Activated CD4-positive, alpha-beta T cell treated with anti-CD3 and anti-CD28 coated beads, Interleukin-2, amount 50 U/mL, for 24 hours (primary cell): ENCODE measurements around the gene MARCHF10.
"Not testable (repeated sequence)": the region's sequence is repeated elsewhere in the genome, so short reads cannot be mapped to it uniquely, and the experiment has no call there.

ENCODE experiments used
- DNase-seq, 2 donors: peaks; one replicate each; pipeline ENCODE4 v3.0.0-alpha.2; 2020; ENCODE audit warnings: low read depth in 1 of 2, low spot score in 1 of 2

MARCHF10 gene, protein sequence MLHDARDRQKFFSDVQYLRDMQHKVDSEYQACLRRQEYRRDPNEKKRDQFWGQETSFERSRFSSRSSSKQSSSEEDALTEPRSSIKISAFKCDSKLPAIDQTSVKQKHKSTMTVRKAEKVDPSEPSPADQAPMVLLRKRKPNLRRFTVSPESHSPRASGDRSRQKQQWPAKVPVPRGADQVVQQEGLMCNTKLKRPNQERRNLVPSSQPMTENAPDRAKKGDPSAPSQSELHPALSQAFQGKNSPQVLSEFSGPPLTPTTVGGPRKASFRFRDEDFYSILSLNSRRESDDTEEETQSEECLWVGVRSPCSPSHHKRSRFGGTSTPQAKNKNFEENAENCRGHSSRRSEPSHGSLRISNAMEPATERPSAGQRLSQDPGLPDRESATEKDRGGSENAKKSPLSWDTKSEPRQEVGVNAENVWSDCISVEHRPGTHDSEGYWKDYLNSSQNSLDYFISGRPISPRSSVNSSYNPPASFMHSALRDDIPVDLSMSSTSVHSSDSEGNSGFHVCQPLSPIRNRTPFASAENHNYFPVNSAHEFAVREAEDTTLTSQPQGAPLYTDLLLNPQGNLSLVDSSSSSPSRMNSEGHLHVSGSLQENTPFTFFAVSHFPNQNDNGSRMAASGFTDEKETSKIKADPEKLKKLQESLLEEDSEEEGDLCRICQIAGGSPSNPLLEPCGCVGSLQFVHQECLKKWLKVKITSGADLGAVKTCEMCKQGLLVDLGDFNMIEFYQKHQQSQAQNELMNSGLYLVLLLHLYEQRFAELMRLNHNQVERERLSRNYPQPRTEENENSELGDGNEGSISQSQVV

DNA sequence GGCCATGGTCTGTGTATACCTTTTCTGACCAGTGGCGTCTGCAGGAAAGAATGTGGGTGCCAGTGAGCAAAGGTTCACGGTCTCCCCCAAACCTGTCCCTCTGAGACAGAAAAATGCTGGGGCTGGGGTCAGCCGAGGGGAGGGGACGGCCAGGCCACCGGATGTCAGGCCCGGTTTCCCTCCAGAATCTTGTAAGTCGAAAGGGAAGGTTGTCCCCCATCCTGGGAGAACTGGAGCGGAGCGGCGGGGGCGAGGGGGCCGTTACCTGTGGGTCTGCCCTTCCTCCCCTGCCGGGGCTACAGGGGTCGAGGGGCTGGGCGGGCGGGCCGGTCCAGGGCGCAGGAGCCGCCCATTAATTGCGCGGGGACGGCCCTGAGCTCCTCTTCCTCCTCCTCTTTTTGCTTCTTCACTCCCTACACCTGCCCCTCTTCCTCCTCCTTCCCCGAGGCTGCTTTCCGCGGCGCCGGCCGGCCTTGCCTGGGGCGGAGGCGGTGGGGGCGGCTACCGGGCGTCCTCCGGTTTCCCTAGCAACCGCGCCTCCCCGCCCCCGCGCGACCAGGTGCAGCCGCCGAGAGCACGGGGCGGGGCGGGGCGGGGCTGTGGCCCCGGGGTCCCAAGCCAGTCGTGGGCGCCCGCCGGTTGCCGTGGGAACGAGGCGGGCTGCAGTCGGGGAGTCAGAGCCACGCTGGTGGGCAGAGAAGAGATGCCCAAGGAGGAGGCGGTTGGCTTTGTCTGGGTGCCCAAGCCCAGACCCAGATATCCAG is at the start of gene MARCHF10:
MARCHF10 (minus strand) TSS at position 503 of the 764 bp plus-strand sequence. CDS start 6,579 bp downstream, outside the sequence.
- DNase-seq, result no peak

GRCh38 chr17:62857526-62857925 is 49.4 kb upstream of the MARCHF10 start:
- no peak for DNase-seq

DNA sequence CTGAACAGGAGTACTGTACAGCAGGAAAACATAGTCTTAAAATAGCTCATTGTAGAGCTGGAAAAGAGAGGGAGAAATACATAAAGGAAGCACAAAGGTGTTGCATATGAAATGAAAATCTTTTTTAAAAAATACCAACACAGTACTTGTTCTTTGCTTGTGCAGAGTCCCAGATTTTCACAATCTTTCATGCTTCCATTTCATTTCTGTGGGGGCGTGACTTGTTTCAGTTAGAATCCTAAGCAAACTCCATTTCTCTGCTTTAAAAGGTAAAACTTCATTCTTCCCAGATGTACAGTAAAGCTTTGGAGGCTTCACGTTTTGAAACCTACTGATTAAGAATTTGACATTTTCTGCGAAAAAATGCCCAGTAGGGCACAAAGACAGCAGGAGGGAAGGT is 48.5 kb upstream of the MARCHF10 start:
- DNase-seq, result no peak

GRCh38 chr17:62855156-62855555 is 47.0 kb upstream of the MARCHF10 start:
- DNase-seq, result no peak

DNA sequence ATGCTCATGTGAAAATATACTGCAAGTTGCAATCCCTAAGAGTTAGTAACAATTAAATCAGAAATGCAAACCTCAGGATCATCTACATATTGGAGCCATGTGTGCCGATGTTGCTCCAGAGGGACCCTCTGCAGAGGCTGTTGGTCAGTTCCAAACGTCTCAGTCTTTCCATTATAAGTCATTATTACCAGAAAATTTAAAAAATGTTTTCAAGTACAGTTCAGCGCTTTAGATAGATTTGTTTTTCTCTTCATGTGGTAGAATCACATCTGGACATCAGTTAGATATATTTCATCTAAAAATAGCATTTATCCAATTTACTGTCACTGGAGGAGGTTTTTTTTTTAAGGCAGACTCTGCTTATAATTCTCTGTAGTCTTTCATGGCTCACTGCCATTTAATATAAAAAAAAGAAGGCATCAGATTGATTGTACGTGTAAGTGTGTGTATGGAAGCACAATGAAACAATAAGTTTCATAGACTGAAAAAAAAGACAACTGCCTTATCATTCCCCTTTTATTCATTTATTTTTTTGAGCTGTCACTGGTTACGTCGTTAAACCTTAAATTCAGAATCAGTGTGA is 46.1 kb upstream of the MARCHF10 start:
- no peak for DNase-seq

GRCh38 chr17:62852195-62852594 is 44.1 kb upstream of the MARCHF10 start:
- no peak for DNase-seq

- DNase-seq, result not testable (repeated sequence)
These were observed 41.7 kb upstream of the MARCHF10 start for GRCh38 chr17:62849591-62850415.

DNA sequence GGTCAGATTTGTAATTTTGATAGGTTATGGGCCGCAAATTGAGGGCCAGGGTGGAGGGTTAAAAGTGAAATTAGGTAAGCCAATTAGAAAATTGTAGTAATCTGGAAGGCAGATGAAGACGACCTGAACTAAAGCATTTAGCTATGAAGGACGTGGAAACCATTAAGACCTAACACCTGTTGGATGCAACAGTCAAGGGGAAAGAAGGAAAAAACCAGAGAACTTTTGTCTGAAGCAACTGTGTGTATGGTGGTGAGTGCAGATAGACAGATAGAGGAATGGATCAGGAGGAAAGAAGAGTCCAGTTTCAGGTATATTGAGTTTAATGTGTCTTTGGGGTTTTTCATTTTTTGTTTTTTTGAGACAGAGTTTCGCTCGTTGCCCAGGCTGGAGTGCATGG is 40.2 kb upstream of the MARCHF10 start:
- DNase-seq, result no peak

GRCh38 chr17:62847426-62847825 is 39.3 kb upstream of the MARCHF10 start:
- no peak for DNase-seq

- DNase-seq, result no peak
These were observed 32.8 kb upstream of the MARCHF10 start for GRCh38 chr17:62840871-62841270.

DNA sequence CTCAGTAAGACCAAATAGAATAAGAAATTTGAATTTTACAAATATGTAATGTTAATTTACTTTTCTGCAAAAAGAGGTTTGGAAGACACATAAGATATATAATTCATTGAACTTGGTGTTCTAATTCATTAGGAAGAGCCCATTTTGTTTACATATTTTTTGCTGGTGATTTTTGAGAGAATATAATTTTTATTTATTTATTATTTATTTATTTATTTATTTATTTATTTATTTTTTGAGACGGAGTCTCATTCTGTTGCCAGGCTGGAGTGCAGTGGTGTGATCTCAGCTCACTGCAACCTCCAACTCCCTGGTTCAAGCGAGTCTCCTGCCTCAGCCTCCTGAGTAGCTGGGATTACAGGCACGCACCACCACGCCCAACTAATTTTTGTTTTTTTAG is 25.7 kb upstream of the MARCHF10 start:
- not testable (repeated sequence) for DNase-seq

- DNase-seq, result no peak
These were observed 24.3 kb upstream of the MARCHF10 start for GRCh38 chr17:62832405-62832804.

- not testable (repeated sequence) for DNase-seq
These were observed 23.0 kb upstream of the MARCHF10 start for GRCh38 chr17:62831066-62831465.

DNA sequence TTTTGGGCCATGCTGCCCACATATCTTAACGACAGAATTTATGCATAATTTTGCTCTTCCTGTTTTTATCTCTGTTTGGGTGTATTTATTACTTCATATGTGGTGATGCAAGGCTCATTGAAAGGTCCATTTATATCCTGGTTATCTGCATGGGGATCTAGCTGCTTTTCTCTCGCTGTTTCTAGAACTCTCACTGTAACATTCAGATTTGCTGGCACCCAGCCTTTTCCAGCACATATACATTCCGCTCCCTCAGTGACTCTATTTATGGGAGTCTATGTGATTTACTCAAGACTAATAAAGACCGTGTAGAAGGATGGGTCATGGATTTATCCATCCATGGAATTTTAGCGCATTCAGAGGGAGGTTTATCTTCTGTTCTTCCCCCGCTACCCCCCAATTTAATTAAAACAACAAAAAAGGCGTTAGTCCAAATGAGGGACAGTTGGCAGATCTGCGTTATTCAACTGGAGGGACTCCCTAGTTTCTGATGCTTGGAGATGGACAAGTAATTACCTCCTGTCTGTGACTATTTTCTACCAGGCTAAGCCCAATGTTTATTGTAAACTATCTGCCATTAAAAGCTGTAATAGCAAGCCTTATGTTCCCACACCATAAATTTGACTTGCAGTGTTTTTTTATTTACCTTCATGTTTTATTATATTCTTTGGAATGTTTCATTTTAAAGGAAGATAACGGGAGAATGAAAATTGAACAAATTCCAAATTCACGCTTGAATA is 19.8 kb upstream of the MARCHF10 start:
- DNase-seq, result no peak

GRCh38 chr17:62826956-62827355 is 18.8 kb upstream of the MARCHF10 start:
- no peak for DNase-seq

DNA sequence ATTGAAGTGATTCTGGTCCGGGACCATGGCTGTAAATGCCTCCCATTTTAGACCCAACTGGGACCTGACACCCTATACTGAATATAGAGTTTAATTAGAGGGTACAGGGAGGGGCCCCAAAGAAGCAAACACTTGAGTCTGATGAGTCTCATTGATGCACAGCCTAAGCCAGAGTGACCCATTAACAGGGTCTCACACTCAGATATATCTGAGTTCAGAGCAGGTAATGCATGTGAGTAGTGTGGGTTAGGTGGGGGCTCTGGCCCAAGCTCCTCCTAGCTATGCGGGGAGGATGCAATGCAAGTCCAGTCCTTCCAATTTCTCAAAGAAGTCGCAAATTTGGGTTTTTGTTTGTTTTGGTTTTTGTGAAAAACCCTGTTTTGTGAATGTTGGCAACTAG is 17.1 kb upstream of the MARCHF10 start:
- no peak for DNase-seq

DNA sequence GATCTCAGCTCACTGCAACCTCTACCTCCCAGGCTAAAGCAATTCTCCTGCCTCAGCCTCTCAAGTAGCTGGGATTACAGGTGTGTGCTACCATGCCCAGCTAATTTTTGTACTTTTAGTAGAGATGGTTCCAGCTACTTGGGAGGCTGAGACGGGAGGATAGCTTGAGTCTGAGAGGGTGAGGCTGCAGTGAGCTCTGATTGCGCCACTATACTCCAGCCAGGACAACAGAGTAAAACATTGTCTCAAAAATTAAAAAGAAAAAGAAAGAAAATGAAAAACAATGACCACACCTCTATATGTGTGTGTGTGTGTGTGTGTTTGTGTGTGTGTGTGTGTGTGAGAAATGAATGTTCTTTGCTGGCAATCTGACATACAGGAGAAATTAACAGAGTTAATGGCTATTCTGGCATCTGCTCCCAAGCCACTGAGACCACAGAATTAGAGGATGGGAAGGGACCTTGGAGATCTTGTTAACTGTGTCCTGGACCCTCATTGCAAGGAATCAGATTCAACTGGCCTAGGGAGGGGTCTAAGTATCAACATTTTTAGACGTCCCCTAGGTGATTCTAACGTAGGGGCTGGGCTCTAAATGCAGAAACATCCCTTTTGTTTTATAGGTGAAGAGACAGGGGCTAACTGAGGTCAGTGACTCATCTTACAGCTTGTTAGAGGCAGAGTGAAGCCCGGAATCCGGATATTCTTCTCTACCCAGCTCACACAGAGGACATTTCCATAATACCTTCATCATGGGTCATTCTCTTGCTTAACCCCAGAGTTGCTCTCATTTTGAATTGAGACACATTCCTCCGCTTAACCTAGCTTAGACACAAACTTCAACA is 16.4 kb upstream of the MARCHF10 start:
- no peak for DNase-seq

- DNase-seq, result no peak
These were observed 15.2 kb upstream of the MARCHF10 start for GRCh38 chr17:62823111-62823893.
